ENCODE measurements around the gene TSPOAP1. TPM values are rescaled to one million over a fixed set of nuclear protein-coding genes. Genes with fewer than 3 reads are reported as not detected.

TSPOAP1 gene
- total RNA-seq, 1 donor from 2014 or later = 27.9 TPM

DNA sequence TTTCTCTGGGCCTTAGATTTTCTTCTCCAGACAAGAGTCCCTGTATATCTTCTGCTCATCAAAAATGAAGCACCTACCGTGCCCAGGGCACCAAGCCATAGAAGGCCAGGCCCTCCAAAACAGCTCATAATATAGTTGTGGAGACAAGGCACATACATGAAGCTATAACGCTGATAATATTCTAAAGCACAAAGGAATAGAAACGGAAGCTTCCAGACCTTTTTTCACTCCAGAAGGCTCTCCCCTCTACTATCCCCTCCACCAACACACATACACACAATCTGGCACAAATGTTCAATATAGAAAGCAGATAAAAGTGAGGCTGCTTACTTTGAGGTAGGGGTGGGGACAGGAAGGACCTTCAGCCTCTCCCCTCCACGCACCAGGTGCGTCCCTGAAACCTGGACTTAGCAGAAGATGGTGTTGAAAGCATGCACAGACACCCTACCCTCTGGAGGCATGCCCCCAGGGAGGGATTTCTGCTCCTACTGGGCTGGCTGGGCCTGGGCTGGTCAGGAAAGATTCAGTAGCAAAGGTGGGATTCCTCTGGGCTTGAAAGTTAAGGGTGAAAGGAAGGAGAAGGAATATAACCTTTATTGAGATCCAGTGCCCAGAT lies 37.5 kb upstream of the TSPOAP1 start:
- H3K4me3 Mint-ChIP-seq = no peak overlapping the region
- no peaks in the 10 kb centered on the region for H3K36me3 Mint-ChIP-seq (ENCODE audit: low read depth)
- no peaks in the 10 kb centered on the region for H3K9me3 Mint-ChIP-seq
- TF ChIP-seq, protein P1, sequence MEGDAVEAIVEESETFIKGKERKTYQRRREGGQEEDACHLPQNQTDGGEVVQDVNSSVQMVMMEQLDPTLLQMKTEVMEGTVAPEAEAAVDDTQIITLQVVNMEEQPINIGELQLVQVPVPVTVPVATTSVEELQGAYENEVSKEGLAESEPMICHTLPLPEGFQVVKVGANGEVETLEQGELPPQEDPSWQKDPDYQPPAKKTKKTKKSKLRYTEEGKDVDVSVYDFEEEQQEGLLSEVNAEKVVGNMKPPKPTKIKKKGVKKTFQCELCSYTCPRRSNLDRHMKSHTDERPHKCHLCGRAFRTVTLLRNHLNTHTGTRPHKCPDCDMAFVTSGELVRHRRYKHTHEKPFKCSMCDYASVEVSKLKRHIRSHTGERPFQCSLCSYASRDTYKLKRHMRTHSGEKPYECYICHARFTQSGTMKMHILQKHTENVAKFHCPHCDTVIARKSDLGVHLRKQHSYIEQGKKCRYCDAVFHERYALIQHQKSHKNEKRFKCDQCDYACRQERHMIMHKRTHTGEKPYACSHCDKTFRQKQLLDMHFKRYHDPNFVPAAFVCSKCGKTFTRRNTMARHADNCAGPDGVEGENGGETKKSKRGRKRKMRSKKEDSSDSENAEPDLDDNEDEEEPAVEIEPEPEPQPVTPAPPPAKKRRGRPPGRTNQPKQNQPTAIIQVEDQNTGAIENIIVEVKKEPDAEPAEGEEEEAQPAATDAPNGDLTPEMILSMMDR (conservative IDR thresholded peaks at IDR 0.05) = no peak
- H3K4me1 Mint-ChIP-seq = peaks cover 34% of the 10 kb centered on the region
- H3K27ac Mint-ChIP-seq (ENCODE audit: unreplicated experiment) = peak overlapping the region; percentile 53
- H3K27me3 Mint-ChIP-seq (ENCODE audit: low read depth) = no peaks in the 10 kb centered on the region
- DNase-seq (ENCODE audit: low read depth, low spot score) = no peak

DNA sequence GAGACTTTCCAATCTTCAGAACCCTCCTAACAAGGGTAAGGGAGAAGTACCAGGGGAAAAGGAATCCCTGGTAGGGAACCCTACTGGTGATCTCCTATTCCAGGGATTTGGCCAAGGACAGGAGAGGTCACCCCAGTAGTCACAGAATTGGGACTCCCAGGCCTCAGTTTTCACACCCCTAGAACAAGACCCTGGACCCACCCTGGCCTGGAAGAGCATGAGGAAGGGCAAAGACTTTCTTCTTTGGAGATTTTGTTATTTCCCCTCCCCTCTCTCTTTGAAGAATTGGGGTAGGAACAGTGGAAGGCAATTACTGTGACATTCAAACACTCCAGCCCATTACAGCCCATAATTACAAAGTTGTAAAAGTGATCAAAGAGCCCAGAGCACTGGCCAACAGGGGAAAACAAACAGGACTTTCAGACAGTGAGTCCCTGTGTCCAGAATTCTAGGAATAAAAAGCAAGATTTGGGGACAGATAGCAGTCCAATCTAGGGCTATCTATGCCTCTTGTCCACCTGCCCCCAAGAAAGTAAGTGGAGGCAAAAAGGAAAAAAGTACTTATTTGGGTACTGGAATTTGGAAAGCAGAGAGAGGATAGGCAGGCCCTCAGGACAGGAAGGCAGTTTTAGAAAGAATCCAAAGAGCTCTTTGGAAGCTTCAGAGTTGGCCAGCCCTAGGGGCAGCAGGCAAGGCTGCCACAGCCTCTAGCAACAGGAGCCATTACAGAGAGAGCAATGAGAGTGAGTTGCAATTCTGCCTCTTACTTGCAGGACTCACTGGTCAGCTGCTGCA lies 36.8 kb upstream of the TSPOAP1 start:
- Mint-ChIP-seq H3K4me1 (peaks cover 35% of the 10 kb centered on the region), H3K27ac (ENCODE audit: unreplicated experiment) (peak overlapping the region; percentile 32), H3K27me3 (ENCODE audit: low read depth) (no peaks in the 10 kb centered on the region), H3K36me3 (ENCODE audit: low read depth) (no peaks in the 10 kb centered on the region), H3K9me3 (no peaks in the 10 kb centered on the region), H3K4me3 (no peak overlapping the region)
- no peak for DNase-seq (ENCODE audit: low read depth, low spot score)
- TF ChIP-seq, protein P1 (conservative IDR thresholded peaks at IDR 0.05) = no peak

DNA sequence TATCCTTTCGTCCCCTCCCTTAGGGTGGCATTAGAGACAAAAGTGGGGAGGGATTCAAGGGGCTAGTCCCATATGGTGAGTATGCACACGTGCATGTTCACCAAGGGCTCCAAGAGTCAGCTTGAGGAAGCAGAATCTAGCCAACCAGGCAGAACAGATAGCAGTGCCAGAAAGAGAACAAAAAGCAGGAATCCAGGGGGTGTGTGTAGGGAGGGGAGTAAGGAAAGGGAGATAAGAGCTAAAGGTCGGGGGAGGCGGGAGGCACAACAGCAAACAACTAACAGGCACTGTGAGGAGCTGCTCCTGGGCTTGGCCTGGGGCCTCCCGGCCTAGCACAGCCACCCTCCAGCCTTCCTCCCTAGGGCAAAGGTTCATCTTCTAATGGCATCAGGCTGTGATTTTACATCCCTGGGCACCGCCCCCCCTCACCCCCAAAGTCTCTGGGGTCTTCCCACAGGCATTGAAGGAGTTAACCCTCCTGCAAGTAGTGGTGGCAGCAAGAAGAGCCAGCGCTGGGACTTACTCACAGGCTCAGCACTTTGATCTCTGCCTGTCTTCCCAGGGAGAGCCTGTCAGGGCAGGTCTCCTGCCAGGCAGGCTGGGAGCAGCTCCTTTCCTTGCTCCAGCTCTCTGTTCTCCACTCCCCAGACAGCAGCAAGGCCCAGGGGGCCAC lies 35.8 kb upstream of the TSPOAP1 start:
- H3K4me1 Mint-ChIP-seq = peaks cover 34% of the 10 kb centered on the region
- DNase-seq (ENCODE audit: low read depth, low spot score) = no peak
- no peaks in the 10 kb centered on the region for H3K9me3 Mint-ChIP-seq
- TF ChIP-seq, protein P1 (conservative IDR thresholded peaks at IDR 0.05) = no peak
- H3K36me3 Mint-ChIP-seq (ENCODE audit: low read depth) = no peaks in the 10 kb centered on the region
- peak overlapping the region; percentile 63 for H3K27ac Mint-ChIP-seq (ENCODE audit: unreplicated experiment)
- no peaks in the 10 kb centered on the region for H3K27me3 Mint-ChIP-seq (ENCODE audit: low read depth)
- no peak overlapping the region for H3K4me3 Mint-ChIP-seq

DNA sequence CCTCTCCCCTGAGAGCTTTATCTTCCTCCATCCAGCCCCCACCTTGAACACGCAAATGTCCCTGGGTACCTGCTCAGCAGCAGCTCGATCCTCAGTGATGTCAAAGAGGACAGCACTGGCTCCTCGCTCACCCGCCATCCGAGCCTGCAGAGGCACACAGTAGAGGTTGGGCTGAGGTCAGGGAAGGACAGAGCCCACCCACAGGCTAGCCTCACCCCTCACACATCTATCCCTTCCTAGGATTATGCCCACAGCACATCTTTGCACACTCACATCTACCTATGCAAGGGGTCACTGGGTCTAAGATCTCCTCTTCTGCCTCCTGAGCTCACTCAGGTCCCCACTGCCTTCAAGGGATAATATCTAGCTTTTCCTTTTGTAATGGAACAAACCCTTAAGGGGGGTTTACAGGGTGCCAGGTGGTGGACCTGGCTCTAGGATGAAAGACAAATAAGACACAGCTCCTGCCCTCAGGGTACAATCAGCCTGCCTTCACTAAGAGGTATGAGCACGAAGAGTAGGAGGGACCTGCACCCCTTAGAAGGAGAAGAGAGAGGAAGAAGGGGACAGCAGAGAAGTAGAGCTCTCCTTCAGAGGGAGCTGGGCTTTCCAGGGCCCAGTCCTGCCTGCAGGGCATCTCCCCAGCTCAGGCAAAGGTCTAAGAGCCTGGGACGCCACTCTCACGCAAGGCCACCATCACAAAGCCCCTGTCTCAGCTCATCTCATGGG lies 35.0 kb upstream of the TSPOAP1 start:
- Mint-ChIP-seq H3K36me3 (ENCODE audit: low read depth) (no peaks in the 10 kb centered on the region), H3K4me1 (peaks cover 26% of the 10 kb centered on the region), H3K27ac (ENCODE audit: unreplicated experiment) (peak overlapping the region; percentile 3), H3K9me3 (no peaks in the 10 kb centered on the region), H3K27me3 (ENCODE audit: low read depth) (no peaks in the 10 kb centered on the region), H3K4me3 (no peak overlapping the region)
- DNase-seq (ENCODE audit: low read depth, low spot score) = no peak
- TF ChIP-seq, protein P1 (conservative IDR thresholded peaks at IDR 0.05) = no peak

DNA sequence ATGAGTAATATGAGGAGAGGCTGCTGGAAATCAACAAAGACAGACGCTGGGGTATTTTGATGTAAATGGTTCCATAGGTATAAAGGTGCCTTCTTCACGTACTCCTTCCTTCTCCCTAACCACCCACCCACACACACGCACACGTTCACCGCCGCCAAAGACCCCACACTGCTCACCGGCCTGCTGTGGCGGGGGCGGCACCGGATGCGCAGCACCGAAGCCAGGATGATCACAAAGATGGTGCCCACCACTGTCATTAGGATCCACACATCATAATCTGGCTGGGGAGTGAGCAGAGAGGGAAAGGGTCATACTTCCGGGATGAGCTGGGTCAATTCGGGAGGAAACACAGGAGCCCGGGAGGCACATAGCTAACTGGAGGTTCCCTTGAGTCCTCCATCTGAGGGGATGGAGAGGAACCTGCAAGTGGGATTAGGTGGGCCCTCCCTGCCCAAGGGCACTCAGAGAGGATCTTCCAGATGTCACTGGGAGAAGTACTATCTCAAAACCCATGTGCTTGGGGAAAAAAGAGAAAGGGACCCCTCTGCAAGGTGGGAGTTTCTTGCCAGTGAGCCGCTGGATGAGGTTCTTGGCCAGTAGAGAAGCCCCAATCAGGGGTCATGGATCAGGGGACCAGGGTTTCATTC lies 33.9 kb upstream of the TSPOAP1 start:
- Mint-ChIP-seq H3K9me3 (no peaks in the 10 kb centered on the region), H3K4me3 (no peak overlapping the region), H3K27ac (ENCODE audit: unreplicated experiment) (no peak overlapping the region), H3K27me3 (ENCODE audit: low read depth) (no peaks in the 10 kb centered on the region), H3K36me3 (ENCODE audit: low read depth) (no peaks in the 10 kb centered on the region), H3K4me1 (peaks cover 26% of the 10 kb centered on the region)
- TF ChIP-seq, protein P1 (conservative IDR thresholded peaks at IDR 0.05) = no peak
- DNase-seq (ENCODE audit: low read depth, low spot score) = no peak
